NB4 (cell line): ENCODE data around the gene GTF2F2.

Experiments
- MAX ChIP-seq: IDR thresholded peaks from 2 replicates; pipeline ENCODE4 v1.6.1; 2011; ENCODE audit warnings: low read depth, low read length
- MYC ChIP-seq: IDR thresholded peaks from 2 replicates; pipeline ENCODE4 v1.6.1; 2011; ENCODE audit warnings: low read depth, low read length
- POLR2A ChIP-seq: IDR thresholded peaks from 2 replicates; pipeline ENCODE4 v1.6.1; 2011; ENCODE audit warnings: mild to moderate bottlenecking; ENCODE audit not compliant: insufficient read length; ENCODE audit errors: extremely low read depth
- TF ChIP-seq, protein P1 (sequence below): IDR thresholded peaks from one replicate; pipeline ENCODE4 v1.5.1; 2012; ENCODE audit warnings: low read depth, low read length

- TF ChIP-seq, protein P1, sequence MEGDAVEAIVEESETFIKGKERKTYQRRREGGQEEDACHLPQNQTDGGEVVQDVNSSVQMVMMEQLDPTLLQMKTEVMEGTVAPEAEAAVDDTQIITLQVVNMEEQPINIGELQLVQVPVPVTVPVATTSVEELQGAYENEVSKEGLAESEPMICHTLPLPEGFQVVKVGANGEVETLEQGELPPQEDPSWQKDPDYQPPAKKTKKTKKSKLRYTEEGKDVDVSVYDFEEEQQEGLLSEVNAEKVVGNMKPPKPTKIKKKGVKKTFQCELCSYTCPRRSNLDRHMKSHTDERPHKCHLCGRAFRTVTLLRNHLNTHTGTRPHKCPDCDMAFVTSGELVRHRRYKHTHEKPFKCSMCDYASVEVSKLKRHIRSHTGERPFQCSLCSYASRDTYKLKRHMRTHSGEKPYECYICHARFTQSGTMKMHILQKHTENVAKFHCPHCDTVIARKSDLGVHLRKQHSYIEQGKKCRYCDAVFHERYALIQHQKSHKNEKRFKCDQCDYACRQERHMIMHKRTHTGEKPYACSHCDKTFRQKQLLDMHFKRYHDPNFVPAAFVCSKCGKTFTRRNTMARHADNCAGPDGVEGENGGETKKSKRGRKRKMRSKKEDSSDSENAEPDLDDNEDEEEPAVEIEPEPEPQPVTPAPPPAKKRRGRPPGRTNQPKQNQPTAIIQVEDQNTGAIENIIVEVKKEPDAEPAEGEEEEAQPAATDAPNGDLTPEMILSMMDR = no peak
- TF ChIP-seq POLR2A = no peak
- no peak for TF ChIP-seq MAX
- TF ChIP-seq MYC = no peak
Measured at GRCh38 chr13:45303026-45303425, 182.7 kb downstream of the GTF2F2 start.
